Gastrocnemius medialis (tissue), 4 donors: ENCODE measurements around the gene NREP. TPM values are rescaled to one million over a fixed set of nuclear protein-coding genes. Genes with fewer than 3 reads are reported as not detected.

Experiments used
- ATAC-seq, 2 donors: fragments of 150-250 bp; one replicate each; pipeline ENCODE4 v1.9.1; 2016
- DNase-seq, 2 donors: peaks; one replicate each; pipeline ENCODE4 v3.0.0-alpha.2; 2019
- H3K27ac ChIP-seq, 4 donors: fragments of 200-600 bp; sonication (generic); 1 replicate in 1 of 4; 2 replicates in 3 of 4; pipeline ENCODE4 v1.5.1; 2016 to 2018; ENCODE audit warnings: mild to moderate bottlenecking in 2 of 4, moderate library complexity in 1 of 4
- H3K27me3 ChIP-seq, 3 donors: fragments of 200-600 bp; sonication (generic) in 2 of 3; 1 replicate in 1 of 3; 2 replicates in 2 of 3; pipeline versions ENCODE4 v1.5.1 to v1.6.0; 2016 to 2019; ENCODE audit warnings: mild to moderate bottlenecking in 1 of 3, moderate library complexity in 1 of 3
- H3K36me3 ChIP-seq, 2 donors: fragments of 200-600 bp; sonication (generic) in 1 of 2; one replicate each; pipeline ENCODE4 v1.5.1; 2017 to 2018
- H3K4me1 ChIP-seq, 2 donors: fragments of 200-600 bp; sonication (generic) in 1 of 2; one replicate each; pipeline ENCODE4 v1.5.1; 2016 to 2017; ENCODE audit warnings: mild to moderate bottlenecking in 2 of 2
- H3K4me3 ChIP-seq, 4 donors: fragments of 200-600 bp; sonication (generic) in 3 of 4; 1 replicate in 1 of 4; 2 replicates in 3 of 4; pipeline ENCODE4 v1.5.1; 2016 to 2019; ENCODE audit warnings: mild to moderate bottlenecking in 2 of 4
- H3K9me3 ChIP-seq, 3 donors: fragments of 200-600 bp; sonication (generic) in 2 of 3; 1 replicate in 1 of 3; 2 replicates in 2 of 3; pipeline ENCODE4 v1.5.1; 2016 to 2019
- CTCF ChIP-seq, 5 experiments: fragments of 450-650 bp in 3 of 5; fragments of 200-600 bp in 2 of 5; sonication (generic) in 2 of 5; IDR thresholded peaks in 4 of 5; conservative IDR thresholded peaks in 1 of 5; 1 replicate in 4 of 5; 2 replicates in 1 of 5; pipeline ENCODE4 v1.5.1; 2016 to 2019; ENCODE audit warnings: antibody characterized with exemption in 5 of 5, mild to moderate bottlenecking in 3 of 5, moderate library complexity in 3 of 5
- POLR2A ChIP-seq, 2 donors: fragments of 450-650 bp; IDR thresholded peaks; one replicate each; pipeline ENCODE4 v1.6.1; 2017; ENCODE audit warnings: antibody characterized with exemption in 2 of 2, mild to moderate bottlenecking in 2 of 2, moderate library complexity in 2 of 2
- in situ Hi-C, 4 donors: fragments of 200-750 bp; cut with MboI; loops; one replicate each; pipeline versions ENCODE4 v1.15.0 to v1.8.0; 2017; ENCODE audit warnings: low sequenced_read_pairs in 4 of 4
- intact Hi-C: fragments of 100-400 bp; cut with DNase I; formaldehyde crosslinking; loops from one replicate; pipeline ENCODE4 v1.15.1; 2023; ENCODE audit warnings: low total_unique reads
- total RNA-seq, 4 donors: library from RNA; depleted of rRNA; stranded (reverse); fragments of >200 nt; gene quantifications; one replicate each; pipeline versions ENCODE4 v1.1.0 to v1.2.3, GENCODE V29; 2016

The NREP gene
- total RNA-seq, 4 donors from 2014 or later, result 0.85 to 2.9 (median 1.8) TPM

GRCh38 chr5:111733571-111733970, 23.4 kb downstream of the NREP start:
- TF ChIP-seq CTCF (IDR thresholded peaks at IDR 0.05 in 4 of 5, conservative IDR thresholded peaks at IDR 0.05 in 1 of 5) (no peak), POLR2A (IDR thresholded peaks at IDR 0.05) (no peak)
- Histone ChIP-seq H3K27ac (peak overlapping the region in 2 of 4 donors; percentile 14 to 61), H3K27me3 (no peaks in the 10 kb centered on the region), H3K4me3 (no peak overlapping the region), H3K4me1 (peaks cover 30 to 43% of the 10 kb centered on the region in 2 donors), H3K9me3 (no peaks in the 10 kb centered on the region), H3K36me3 (no peaks in the 10 kb centered on the region)
- ATAC-seq (no peak), DNase-seq (no peak)
- intact Hi-C loops, result no loop called here
- in situ Hi-C loops, result no loop called here

- DNase-seq (no peak), ATAC-seq (no peak)
- TF ChIP-seq CTCF (IDR thresholded peaks at IDR 0.05 in 4 of 5, conservative IDR thresholded peaks at IDR 0.05 in 1 of 5), result no peak
- TF ChIP-seq POLR2A (IDR thresholded peaks at IDR 0.05), result no peak
- Histone ChIP-seq H3K36me3 (no peaks in the 10 kb centered on the region), H3K4me1 (peaks cover 12 to 29% of the 10 kb centered on the region in 2 donors), H3K4me3 (no peak overlapping the region), H3K27ac (no peak overlapping the region), H3K27me3 (no peaks in the 10 kb centered on the region), H3K9me3 (no peaks in the 10 kb centered on the region)
- in situ Hi-C loops, result no loop called here
- intact Hi-C loops, result no loop called here
Measured at GRCh38 chr5:111731638-111732037, 25.4 kb downstream of the NREP start.

- Histone ChIP-seq H3K4me1 (peaks cover 5 to 23% of the 10 kb centered on the region in 2 donors), H3K4me3 (no peak overlapping the region), H3K27ac (no peak overlapping the region), H3K36me3 (no peaks in the 10 kb centered on the region), H3K27me3 (no peaks in the 10 kb centered on the region), H3K9me3 (no peaks in the 10 kb centered on the region)
- intact Hi-C loops (no loop called here), in situ Hi-C loops (no loop called here)
- no peak for ATAC-seq
- DNase-seq, result no peak
- TF ChIP-seq CTCF (IDR thresholded peaks at IDR 0.05 in 4 of 5, conservative IDR thresholded peaks at IDR 0.05 in 1 of 5) (no peak), POLR2A (IDR thresholded peaks at IDR 0.05) (no peak)
Measured at GRCh38 chr5:111730659-111731382, 26.2 kb downstream of the NREP start.

GRCh38 chr5:111728941-111729340, 28.1 kb downstream of the NREP start:
- H3K9me3 ChIP-seq, result no peaks in the 10 kb centered on the region
- no peaks in the 10 kb centered on the region for H3K36me3 ChIP-seq
- H3K27me3 ChIP-seq, result no peaks in the 10 kb centered on the region
- ATAC-seq (no peak), DNase-seq (no peak)
- H3K4me1 ChIP-seq, result peaks cover 0 to 4% of the 10 kb centered on the region in 2 donors
- H3K4me3 ChIP-seq, result no peak overlapping the region
- intact Hi-C loops (no loop called here), in situ Hi-C loops (no loop called here)
- TF ChIP-seq POLR2A (IDR thresholded peaks at IDR 0.05), result no peak
- no peak for TF ChIP-seq CTCF (IDR thresholded peaks at IDR 0.05 in 4 of 5, conservative IDR thresholded peaks at IDR 0.05 in 1 of 5)
- no peak overlapping the region for H3K27ac ChIP-seq

GRCh38 chr5:111726986-111727385, 30.0 kb downstream of the NREP start:
- Histone ChIP-seq H3K27me3 (no peaks in the 10 kb centered on the region), H3K27ac (no peak overlapping the region), H3K4me3 (no peak overlapping the region), H3K36me3 (no peaks in the 10 kb centered on the region), H3K4me1 (peaks cover 0 to 4% of the 10 kb centered on the region in 2 donors), H3K9me3 (no peaks in the 10 kb centered on the region)
- TF ChIP-seq POLR2A (IDR thresholded peaks at IDR 0.05) (no peak), CTCF (IDR thresholded peaks at IDR 0.05 in 4 of 5, conservative IDR thresholded peaks at IDR 0.05 in 1 of 5) (no peak)
- ATAC-seq (no peak), DNase-seq (no peak)
- intact Hi-C loops (no loop called here), in situ Hi-C loops (no loop called here)
